Measurements from ENCODE around the gene GTF3A.
A peak's percentile ranks its signal among the peaks of the same experiment; 100 is the strongest.

GTF3A gene

DNA sequence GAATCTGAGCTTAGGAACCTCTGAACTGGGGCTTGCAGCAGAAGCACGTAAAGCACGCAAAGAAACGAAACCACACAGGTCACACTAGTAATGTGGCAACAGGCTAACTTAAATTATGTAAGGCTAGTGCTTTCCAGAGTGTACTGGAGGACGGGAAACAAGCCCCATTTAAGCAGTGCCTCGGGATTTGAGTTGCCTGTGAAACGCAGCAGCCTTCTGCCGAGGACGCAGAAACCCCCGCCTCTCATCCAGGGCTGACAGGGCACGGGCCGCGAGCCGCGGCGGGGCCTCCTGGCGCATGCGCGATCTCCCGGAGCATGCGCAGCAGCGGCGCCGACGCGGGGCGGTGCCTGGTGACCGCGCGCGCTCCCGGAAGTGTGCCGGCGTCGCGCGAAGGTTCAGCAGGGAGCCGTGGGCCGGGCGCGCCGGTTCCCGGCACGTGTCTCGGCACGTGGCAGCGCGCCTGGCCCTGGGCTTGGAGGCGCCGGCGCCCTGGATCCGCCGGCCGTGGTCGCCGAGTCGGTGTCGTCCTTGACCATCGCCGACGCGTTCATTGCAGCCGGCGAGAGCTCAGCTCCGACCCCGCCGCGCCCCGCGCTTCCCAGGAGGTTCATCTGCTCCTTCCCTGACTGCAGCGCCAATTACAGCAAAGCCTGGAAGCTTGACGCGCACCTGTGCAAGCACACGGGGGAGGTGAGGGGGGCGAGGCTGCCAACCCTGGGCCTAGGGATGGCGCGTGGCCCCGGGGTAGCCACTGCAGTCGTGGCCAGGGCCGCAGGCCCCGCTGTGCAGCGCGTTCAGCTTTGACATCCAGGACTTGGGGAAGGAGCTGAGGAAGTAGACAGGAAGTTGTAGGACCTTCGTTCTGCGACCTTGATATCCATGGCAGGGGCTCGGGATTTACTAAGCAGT, at the start of gene GTF3A:
Gene GTF3A (plus strand): TSS at position 374 of the 912 bp plus-strand sequence.
- TF ChIP-seq, protein P1, sequence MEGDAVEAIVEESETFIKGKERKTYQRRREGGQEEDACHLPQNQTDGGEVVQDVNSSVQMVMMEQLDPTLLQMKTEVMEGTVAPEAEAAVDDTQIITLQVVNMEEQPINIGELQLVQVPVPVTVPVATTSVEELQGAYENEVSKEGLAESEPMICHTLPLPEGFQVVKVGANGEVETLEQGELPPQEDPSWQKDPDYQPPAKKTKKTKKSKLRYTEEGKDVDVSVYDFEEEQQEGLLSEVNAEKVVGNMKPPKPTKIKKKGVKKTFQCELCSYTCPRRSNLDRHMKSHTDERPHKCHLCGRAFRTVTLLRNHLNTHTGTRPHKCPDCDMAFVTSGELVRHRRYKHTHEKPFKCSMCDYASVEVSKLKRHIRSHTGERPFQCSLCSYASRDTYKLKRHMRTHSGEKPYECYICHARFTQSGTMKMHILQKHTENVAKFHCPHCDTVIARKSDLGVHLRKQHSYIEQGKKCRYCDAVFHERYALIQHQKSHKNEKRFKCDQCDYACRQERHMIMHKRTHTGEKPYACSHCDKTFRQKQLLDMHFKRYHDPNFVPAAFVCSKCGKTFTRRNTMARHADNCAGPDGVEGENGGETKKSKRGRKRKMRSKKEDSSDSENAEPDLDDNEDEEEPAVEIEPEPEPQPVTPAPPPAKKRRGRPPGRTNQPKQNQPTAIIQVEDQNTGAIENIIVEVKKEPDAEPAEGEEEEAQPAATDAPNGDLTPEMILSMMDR (IDR thresholded peaks at IDR 0.05; ENCODE audit: low read depth, low read length, missing control alignments), result no peak
- H3K4me3 ChIP-seq (ENCODE audit: low read depth, low read length), result peak within 1 kb of the TSS; percentile 71
- peak; percentile 57 for DNase-seq (ENCODE audit: low read depth)
- in situ Hi-C loops (cut with HindIII; ENCODE audit: low sequenced_read_pairs), result no loop called here

DNA sequence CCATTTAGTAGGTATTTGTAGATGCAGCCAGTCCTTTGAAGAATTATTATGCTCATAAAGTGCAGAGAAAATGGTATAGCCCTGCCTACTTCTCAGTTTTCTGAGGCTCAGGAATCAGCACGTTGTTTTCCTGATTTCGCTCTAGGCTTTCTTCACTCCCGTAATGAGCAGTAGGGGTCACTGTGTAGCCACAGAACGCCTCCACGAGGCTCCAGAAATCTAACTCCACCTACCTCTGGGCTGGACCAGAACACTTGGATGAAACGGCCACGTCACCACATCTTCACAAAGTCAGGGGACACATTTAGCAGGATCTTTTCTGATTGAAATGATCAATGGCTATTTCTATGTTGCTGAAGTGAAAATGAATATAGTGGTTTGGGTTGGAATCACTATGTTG, 49.8 kb upstream of the GTF3A start:
- peak; percentile 47 for DNase-seq (ENCODE audit: low read depth)
- no peak overlapping the region for H3K4me3 ChIP-seq (ENCODE audit: low read depth, low read length)

DNA sequence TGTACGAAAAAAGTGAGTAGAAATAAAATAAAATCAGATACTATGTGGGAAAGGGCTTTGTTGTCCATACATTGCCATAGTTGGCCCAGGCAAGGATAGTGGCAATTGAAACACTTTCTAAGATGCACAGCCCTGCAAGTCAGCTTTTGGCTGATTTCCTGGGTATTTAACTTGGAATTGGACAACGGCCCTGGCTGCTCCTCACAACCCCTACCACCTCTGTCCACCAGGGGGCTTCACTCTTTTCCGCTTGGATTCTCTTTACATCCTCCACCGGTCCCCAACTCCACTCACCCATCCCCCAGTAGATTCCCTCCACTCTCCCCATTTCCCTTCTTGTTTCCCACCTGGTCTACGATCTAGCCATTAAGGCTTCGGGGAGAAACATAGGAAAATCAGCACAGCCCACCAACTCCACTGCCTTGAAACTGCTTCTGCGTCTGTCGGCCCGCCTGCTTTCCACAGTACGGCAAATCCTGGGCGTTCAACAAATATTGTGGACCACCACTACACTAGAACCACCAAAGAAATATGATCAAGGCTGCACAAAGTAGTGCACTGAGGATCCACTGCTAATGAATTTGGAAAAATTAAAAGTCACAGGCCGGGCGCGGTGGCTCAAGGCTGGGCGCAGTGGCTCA, 48.6 kb upstream of the GTF3A start:
- TF ChIP-seq, protein P1 (IDR thresholded peaks at IDR 0.05; ENCODE audit: low read depth, low read length, missing control alignments), result peak; percentile 82
- in situ Hi-C loops (cut with HindIII; ENCODE audit: low sequenced_read_pairs), result no loop called here

More for the DNA sequence above, 49.8 kb upstream of the GTF3A start:
- in situ Hi-C loops (cut with HindIII; ENCODE audit: low sequenced_read_pairs), result no loop called here
- TF ChIP-seq, protein P1 (IDR thresholded peaks at IDR 0.05; ENCODE audit: low read depth, low read length, missing control alignments), result peak; percentile 83

DNA sequence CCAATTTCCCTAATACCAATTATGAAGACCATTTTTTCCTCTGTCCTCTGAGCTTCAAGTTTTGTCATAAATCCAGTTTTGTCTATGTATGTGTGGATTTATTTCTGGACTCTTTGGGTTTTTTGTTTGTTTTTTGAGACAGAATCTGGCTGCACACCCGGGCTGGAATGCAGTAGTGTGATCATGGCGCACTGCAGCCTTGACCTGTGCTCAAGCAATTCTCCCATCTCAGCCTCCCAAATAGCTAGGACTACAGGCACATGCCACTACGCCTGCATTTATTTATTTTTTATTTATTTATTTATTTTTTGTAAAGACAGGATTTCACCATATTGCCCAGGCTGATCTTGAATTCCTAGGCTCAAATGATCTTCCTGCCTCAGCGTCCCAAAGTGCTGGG, 45.3 kb upstream of the GTF3A start:
- no peak for DNase-seq (ENCODE audit: low read depth)
- TF ChIP-seq, protein P1 (IDR thresholded peaks at IDR 0.05; ENCODE audit: low read depth, low read length, missing control alignments), result no peak

More for the DNA sequence above, 48.6 kb upstream of the GTF3A start:
- no peak overlapping the region for H3K4me3 ChIP-seq (ENCODE audit: low read depth, low read length)
- peak; percentile 45 for DNase-seq (ENCODE audit: low read depth)

DNA sequence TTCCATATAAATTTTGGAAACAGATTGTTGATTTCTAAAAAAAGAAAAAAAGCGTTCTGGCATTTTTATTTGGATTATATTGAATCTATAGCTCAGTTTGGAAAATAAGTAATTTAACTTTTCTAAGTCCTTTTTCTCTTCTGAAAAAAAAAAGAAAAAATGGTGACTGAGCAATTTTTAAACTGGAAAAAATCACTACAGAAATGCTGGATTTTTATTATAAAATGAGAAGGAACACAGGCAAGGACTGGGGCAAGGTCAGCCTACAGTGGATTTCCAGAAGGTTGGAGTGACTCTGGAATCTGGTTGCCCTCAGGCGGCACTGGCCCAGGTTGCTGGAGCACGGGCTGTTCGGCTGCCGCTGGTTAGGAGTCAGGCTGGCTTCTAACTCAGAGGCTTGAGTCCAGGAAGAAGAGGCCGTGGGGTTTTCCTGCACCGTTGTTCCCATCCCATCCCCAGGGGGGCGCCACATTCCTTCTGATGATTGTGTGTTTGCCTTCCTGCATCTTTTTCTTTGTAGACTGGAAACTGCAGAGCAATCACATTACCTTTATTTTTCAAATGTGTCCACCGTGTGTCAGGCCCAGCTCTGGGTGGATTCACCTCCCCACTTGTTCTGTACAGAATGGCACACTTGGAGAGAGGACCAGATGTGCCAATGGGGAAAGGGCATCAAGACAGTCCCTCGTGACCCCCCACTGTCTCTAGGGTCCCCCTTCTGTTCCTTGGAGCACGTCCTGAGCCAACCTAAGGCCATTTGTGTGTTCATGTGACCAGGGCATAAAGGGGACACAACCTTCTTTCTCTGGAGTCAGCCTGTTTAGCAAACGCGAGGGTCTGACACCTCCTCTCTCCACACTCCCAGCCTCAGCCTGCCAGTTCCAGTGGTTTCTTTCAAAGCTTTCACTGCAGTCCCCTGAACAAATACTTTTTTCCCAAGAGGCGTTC, 44.5 kb upstream of the GTF3A start:
- TF ChIP-seq, protein P1 (IDR thresholded peaks at IDR 0.05; ENCODE audit: low read depth, low read length, missing control alignments), result peak; percentile 58
- H3K4me3 ChIP-seq (ENCODE audit: low read depth, low read length), result no peak overlapping the region
- DNase-seq (ENCODE audit: low read depth), result no peak
- in situ Hi-C loops (cut with HindIII; ENCODE audit: low sequenced_read_pairs), result no loop called here

More for the DNA sequence above, 45.3 kb upstream of the GTF3A start:
- no peak overlapping the region for H3K4me3 ChIP-seq (ENCODE audit: low read depth, low read length)
- in situ Hi-C loops (cut with HindIII; ENCODE audit: low sequenced_read_pairs), result no loop called here

DNA sequence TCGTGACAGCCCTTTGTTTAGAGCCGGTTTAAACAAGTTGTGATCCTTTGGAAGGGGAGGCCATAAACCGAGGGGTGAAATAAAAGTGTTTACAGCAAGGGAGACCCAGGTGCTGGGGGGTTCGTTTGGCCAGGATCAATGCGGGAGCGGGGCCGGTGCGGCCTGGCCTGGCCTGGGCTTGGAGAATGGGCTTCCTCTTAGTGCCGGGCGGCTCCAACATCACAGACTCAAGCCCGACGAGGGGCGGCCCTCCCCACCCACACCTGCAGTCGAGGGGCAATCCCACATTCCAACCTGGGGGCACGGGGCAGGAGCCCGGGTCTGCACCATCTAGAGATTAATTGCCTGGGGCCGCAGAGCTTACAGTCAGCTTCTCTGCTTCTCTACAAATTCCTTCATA, 42.8 kb upstream of the GTF3A start:
- in situ Hi-C loops (cut with HindIII; ENCODE audit: low sequenced_read_pairs), result no loop called here
- TF ChIP-seq, protein P1 (IDR thresholded peaks at IDR 0.05; ENCODE audit: low read depth, low read length, missing control alignments), result no peak
- no peak overlapping the region for H3K4me3 ChIP-seq (ENCODE audit: low read depth, low read length)
- no peak for DNase-seq (ENCODE audit: low read depth)

All from astrocyte of the cerebellum (primary cell).